GM23248 (cell line): ENCODE results near the gene YJEFN3.

Experiments
- EZH2 ChIP-seq: fragments of 200-600 bp; sonication (generic); IDR thresholded peaks from 2 replicates; pipeline ENCODE4 v1.6.1; 2018; ENCODE audit warnings: antibody characterized with exemption, mild to moderate bottlenecking; ENCODE audit not compliant: insufficient read depth, poor library complexity, severe bottlenecking
- EZH2phosphoT487 ChIP-seq: fragments of 200-600 bp; sonication (generic); IDR thresholded peaks from 2 replicates; pipeline ENCODE4 v1.6.1; 2018; ENCODE audit warnings: antibody characterized with exemption, moderate library complexity, mild to moderate bottlenecking, low read depth; ENCODE audit not compliant: insufficient read depth

DNA sequence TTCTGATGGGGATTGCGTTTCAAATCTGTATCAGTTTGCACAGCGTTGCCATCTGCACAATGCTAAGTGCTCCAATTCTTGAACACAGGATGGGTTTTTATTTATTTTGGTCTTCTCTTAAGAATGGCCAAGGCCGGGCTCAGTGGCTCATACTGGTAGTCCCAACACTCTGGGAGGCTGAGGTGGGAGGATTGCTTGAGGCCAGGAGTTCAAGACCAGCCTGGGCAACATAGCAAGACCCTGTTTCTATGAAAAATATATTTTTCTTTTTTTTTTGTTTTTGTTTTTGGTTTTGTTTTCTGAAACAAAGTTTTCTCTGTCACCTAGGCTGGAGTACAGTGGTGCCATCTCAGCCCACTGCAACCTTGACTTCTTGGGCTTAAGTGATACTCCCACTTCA lies 5.5 kb upstream of the YJEFN3 start:
- TF ChIP-seq EZH2phosphoT487 (no peak), EZH2 (no peak)
